HG02840 (cell line): Measurements from ENCODE around the gene DCAF12.
"Not testable (repeated sequence)": the region's sequence is repeated elsewhere in the genome, so short reads cannot be mapped to it uniquely, and the experiment has no call there.

ENCODE experiments used
- ATAC-seq: cut with Tn5 transposase; IDR thresholded peaks from one replicate; pipeline ENCODE4 v1.9.1; 2021; ENCODE audit warnings: mild to moderate bottlenecking, moderate library complexity, moderate number of reproducible peaks; ENCODE audit not compliant: unreplicated experiment, low FRiP score

Gene DCAF12

DNA sequence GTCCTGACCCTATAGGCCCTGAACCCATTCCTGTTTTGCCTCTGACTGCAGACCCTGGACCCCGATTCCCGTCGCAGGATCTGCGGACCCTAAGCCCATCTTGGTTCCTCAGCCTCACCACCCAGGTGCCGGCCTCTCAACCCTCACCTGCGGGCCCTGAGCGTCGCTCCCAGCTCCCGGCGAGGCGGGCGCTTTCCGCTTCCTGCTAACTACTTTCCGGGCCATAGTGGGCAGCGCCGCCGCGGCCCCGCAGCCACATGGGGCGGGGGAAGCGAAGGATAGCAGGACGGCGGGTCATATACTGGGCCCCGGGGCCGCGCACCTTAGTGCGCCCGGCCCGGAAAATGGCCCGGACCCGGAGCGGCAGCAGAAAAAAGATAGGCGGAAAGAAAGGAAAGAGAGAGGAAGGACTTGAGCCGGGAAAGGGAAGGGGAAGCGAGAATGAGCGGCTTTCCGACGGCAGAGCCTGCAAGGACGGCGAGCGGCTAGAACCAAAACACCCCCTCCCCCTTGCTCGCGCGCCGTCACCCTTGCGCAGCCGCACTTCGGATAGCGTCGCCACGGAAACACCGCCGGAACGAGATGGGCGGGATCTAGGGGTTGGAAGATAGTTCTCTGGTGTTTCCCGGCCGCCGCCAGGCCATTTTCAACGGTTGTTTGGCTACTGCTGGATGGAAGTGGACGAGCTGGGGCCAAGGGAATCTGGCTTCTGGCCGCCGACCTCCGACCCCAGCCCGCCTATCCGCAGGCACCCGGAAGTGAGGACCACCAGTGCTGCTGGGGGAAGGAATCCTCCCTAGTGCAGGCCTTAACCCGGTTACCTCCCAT, at the start of gene DCAF12:
Gene DCAF12, minus strand, starts transcription at position 492 of the 828 bp plus-strand sequence. Its CDS starts 267 bp downstream, at position 225.
- ATAC-seq, result peak; percentile 84

DNA sequence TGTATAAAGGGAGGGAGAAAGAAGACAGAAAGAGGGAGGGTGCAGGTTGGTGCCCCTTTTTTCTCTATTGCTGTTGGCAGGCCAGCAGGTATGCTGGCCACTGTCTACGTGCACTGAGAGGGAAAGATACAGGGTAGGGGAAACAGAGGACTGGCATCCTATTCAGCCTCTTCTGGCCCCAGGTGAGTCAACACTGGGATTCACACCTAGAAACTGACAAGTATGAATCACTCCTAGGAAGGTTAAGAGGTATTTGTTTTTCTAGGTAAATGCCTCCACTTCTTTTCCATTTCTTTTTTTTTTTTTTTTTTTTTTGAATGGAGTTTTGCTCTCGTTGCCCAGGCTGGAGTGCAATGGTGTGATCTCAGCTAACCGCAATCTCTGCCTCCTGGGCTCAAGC, 49.6 kb upstream of the DCAF12 start:
- no peak for ATAC-seq

DNA sequence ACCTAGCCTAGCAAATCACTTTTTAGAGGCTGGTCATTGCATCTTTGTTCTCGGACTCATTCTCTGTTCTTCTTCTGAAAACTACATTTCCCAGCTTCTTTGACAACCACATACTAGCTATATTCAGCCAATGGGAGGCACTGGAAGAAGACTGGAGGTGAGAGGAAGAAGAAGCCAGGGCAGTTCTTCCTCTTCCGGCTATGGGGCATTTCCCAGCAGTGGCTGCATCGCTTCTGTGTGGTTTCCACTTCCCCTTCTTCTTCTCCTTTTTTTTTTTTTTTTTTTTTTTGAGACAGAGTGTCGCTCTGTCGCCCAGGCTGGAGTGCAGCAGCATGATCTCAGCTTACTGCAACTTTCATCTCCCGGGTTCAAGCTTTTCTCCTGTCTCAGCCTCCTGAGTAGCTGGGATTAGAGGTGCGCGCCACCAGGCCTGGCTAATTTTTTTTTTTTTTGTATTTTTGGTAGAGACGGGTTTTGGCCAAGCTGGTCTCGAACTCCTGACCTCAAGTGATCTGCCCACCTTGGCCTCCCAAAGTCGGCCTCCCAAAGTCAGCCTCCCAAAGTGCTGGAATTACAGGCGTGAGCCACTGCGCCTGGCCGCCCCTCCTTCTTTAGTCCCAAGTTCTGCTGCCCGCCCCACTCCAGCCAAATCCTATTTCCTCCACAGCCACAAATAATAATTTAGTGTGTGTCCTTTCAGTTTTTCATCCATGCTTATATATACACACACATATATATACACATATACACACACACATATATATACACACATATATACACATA, 45.4 kb upstream of the DCAF12 start:
- ATAC-seq, result no peak

DNA sequence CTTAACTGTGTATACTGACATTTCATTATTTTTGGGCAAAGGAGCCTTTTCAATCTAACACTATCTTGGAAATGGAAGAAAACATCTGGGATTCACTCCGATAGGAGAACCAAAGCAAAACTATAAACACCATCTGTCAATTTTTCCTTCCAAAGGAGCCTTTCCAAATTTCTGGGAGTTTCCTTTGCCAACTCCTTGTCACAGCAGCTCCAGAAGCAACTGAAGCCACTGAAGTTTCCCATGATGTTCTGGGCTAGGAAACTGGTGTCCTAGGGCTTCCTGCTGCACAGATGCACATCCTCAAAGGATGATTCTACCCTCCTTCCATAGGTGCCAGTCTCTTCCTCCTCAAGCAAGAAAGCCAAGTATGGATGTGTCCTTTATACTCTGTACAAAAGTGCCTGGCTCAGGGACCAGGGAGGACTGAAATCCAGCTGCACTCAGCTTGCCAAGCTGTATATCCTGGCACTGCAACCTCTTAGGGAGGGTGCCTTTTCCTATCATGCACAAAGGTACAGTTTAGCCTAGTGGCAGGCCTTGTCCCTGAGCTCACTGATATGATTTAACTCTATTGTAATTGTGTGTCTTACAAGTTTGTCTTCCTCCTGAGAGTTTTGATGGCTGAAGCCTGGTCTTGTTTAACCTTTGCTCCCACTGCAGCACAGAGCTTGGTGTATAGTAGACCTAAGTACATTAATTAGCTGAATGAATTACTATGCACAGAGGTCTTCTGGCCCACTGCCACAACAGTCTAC, 43.9 kb upstream of the DCAF12 start:
- no peak for ATAC-seq

DNA sequence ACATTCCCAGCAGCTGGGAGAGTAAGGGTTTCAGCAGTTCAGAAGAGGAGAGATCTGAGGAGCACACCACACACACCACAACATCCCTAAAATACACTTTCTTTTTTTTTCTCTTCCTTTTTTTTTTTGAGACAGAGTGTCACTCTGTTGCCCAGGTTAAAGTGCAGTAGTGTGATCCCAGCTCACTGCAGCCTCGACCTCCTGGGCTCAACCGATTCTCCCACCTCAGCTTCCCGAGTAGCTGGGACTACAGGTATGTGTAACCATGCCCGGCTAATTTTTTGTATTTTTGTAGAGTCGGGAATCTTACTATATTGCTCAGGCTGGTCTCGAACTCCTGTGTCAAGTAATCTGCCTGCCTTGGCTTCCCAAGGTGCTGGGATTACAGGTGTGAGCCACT, 42.6 kb upstream of the DCAF12 start:
- no peak for ATAC-seq

DNA sequence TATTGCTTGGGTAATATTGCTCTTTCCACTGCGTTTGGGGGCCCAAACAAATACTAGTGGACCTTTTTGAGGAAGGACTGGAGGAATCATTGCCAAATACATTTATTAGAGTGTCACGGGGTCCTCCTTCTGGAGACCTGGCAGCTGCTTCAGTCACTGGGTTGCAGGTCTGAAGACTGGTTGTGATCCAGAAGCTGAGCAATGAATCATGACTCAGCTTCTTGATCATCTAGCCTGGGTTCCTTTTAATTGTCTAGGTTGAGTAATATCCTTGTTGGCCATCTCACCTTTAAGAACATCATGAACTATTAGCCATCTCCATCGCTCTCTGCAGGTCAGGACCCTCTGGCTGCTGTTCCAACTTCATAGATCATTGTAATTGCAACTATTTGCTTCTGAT, 36.9 kb upstream of the DCAF12 start:
- no peak for ATAC-seq

DNA sequence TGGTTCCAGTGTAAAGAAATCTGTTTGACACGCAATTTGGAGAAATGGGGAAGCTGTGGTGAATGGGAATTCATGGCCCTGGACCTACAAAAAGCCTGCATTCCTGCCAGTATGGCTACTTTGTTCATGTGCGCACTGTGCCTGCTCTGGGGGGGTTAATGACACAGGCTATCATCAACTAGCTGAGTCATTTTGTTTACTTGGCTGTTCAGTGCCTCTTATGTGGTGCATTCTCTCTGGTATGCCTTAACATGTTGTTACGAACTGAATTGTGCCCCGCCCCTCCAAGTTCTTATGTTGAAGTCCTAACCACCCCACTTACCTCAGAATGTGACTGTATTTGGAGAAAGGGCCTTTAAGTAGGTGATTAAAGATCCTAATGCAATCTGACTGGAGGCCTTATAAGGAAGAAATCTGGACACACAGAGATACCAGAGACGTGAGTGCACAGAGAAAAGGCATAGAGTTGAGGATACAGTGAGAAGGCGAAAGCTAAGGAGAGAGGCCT, 31.9 kb upstream of the DCAF12 start:
- ATAC-seq, result no peak

DNA sequence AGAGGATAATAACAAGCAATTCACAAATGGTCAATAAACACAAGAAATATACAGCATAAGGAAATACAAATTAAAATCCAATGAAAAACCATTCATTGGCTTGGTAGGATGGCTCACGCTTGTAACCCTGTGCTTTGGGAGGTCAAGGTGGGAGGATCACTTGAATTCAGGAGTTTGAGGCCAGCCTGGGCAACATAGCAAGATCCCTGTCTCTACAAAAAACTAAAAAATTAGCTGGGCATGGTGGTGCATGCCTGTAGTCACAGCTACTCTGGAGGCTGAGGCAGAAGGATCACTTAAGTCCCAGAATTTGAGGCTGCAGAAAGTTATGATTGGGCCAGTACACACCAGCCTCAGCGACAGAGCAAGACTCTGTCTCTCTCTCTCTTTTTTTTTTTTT, 31.4 kb upstream of the DCAF12 start:
- ATAC-seq, result no peak

DNA sequence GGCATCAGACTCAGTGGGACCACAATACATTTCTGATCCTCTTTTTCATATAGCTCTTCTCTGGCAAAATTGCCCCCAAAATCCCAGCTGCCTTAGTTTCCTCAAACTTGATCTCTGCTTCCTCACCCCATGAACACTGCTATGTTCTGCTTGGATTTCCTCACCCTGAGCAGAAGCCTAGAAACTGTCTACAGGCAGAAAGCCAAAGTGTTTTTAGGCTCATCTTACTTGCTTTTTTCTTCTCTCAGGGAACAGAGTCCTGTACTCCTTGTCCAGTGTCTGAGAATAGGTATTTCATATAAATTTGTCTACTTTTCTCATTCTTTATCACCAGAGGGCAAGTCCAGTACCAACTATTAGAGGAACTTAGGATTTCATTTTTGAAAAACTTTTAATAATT, 30.8 kb upstream of the DCAF12 start:
- ATAC-seq, result no peak

DNA sequence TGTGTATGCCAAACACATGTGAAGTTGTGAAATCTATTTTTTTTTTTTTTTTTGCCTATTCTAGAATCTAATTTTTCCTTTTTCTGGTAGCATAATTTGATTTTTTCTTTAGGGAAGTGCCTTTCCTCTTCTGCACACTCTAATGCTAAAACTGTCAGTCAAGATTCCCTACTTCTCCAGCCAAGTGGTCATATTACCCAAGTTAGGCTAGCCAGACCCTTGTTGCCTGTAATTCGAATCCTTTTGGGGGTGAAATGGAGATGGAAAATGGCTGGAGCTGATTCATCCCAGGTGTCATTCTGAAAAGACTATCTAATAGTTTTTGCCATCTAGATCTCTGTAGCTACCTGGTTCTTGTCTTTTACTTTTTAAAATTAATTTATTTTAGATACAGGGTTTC, 27.6 kb upstream of the DCAF12 start:
- no peak for ATAC-seq

DNA sequence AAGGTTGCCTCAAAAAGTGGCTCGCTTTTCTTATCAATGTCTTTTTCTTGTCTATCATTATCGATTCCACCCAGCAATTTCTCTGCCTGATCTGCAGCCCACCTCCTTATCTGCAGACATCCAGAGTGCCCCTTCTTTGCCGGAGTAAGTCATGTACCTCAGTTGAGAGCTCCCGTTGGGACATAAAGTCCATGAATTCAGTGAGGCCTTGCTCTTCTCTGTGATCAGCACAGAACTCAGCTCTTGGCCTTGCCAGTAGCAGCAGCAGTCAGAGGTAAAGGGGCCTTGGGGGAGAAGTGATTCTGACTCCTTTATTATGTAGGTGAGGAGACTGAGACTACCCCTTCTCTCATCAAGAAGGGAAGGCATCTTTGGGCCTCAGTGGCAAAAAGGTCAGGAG, 24.9 kb upstream of the DCAF12 start:
- no peak for ATAC-seq

DNA sequence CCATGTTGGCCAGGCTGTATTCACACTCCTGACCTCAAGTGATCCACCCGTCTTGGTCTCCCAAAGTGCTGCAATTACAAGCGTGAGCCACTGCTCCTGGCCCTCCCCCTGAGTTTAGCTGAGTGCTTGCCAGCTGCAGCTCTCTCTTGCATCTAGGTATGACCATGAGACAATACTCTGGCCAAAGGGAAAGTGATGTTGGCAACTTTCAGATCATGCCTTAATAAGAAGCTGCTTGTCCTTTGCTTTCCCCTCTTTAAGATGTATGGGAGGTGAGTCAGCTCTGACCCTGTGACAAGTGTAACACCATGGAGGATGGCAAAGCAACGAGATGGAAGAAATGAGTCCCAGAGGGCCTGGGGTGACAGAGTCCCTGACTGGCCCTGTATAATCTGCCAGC, 18.7 kb upstream of the DCAF12 start:
- ATAC-seq, result no peak

DNA sequence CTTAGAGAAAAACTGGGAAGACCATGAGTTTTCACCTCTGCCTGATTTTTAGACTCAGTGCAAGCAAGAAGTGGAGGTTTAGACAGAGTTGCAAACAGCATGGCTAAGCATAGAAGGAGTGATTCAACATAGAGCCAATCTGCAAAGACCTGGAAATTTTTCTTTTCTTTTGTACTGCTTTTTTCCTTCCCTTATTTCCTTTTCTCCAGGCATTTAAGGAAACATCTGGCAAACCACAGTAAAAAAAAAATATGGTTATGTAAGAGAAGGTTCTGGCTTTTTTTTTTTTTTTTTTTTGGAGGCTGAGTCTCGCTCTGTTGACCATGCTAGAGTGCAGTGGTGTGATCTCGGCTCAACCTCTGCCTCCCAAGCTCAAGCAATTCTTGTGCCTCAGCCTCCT, 16.6 kb upstream of the DCAF12 start:
- ATAC-seq, result no peak

DNA sequence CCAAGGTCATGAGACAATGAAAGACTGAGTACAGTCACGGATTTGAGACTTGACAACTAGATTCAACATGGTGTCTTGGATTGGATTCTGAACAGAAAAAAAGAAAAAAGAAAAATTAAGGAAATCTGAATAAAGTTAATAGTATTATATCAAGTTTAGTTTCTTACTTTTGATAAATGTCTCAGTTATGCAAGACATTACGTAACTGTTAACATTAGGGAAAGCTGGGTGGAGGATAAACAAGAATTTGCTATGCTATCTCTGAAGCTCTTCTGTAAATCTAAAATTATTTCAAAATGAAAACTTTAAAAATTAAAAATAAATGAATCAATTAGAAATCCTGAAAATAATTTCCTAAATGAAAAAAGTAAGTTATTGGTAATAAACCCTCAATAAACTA, 14.4 kb upstream of the DCAF12 start:
- no peak for ATAC-seq

DNA sequence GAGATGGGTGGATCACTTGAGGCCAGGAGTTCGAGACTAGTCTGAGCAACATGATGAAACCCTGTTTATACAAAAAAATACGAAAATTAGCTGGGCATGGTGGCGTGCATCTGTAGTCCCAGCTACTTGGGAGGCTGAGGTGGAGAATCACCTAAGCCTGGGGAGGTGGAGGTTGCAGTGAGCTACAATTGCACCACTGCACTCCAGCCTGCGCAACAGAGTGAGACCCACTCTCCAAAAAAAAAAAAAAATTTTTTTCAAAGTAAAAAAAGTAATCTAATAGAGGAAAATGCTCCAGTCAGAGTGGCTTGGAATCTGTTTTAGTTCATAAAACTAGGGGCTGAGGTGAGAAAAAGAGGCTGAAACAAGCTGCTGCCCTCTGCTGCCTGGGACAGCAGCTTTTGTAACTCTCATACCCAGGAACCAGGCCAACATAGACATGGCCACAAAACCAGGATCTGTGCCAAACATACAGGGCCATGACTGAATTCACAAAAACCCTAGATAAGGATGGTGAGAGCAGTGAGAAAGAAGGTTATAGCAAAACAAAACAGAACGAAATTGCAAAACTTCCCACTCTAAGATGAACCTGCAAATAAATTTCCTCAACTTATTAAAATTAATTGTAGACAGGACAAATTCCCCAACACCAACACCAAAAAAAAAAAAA, 13.1 kb upstream of the DCAF12 start:
- ATAC-seq, result no peak

DNA sequence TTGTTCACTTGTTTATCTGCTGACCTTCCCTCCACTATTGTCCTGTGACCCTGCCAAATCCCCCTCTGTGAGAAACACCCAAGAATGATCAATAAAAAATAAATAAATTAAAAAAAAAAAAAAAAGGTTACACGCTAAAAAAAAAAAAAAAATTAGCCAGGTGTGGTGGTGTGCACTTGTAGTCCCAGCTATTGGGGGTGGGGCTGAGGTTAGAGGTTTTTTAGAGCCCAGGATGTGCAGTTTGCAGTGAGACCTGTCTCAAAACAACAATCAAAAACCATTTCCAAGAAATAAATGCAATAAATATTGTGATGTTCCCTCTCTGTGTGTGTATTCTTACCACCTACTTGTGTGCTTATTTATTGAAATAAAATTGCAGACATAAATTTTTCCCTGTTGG, 12.1 kb upstream of the DCAF12 start:
- ATAC-seq, result not testable (repeated sequence)

DNA sequence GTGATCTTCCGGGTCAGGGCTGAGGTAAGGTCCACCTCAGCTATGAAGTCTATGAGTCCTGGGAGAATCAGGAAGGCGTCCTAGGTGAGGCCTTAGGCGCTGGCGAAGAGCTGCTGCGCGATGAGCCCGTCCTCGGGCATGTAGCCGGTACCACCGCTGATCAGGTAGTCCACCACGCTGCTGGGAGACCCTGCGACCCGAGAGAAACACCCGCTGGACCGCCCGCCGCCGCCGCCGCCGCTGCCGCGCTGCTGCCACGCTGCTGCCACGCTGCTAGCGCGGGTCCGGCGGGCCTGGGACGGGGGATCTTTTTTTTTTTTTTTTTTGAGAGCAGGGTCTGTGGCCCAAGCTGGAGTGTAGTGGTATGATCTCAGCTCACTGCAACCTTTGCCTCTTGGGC, 8.0 kb upstream of the DCAF12 start:
- ATAC-seq, result no peak

DNA sequence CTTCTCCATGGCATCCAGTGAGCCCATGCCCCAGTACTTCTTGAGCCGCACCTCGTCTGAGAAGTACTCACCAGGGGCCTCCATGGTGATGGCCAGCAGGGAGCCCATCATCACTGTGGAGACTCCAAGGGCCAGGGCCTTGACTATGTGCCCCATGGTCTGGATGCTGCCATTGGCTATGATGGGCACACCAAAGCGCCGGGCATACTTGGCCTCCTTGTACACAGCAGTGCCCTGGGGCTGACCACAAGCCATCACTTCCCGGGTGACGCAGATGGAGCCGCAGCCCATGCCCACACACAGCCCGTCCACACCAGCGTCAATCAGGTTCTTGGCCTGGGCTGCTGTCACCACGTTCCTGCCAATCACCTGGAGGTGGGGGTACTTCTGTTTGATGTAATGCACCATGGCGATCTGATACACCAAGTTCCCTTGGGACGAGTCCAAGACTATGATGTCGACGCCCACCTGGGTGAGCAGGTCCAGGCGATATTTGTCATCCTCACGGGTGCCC, 7.0 kb upstream of the DCAF12 start:
- no peak for ATAC-seq

DNA sequence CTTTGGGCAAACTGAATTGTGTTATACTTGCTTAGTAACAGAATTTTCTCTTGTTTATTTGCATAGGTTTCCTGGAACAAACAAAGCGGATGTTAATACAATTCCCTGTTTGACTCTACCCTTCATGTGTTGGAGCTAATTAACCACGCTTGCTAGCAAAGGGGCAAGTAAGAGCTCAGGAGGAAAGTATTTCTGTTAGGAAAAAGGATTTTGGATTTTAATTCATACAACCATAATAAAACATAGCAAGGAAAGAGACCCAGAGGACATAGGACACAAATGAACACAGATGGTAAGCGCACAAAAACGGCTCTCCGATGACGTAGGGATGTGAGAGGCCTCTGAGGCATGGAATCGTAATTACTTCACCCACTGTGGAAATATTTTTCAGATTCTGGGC, 5.1 kb upstream of the DCAF12 start:
- ATAC-seq, result no peak
